HepG2 (cell line): Measurements from ENCODE around the gene ESYT2. TPM values are rescaled to one million over a fixed set of nuclear protein-coding genes. Genes with fewer than 3 reads are reported as not detected.

ENCODE experiments used
- EZH2 ChIP-seq: conservative IDR thresholded peaks from 2 replicates; pipeline ENCODE4 v1.6.1; 2012; ENCODE audit warnings: mild to moderate bottlenecking, low read depth, low read length, moderate library complexity
- FOSL1 ChIP-seq: sonication (generic); formaldehyde crosslinking; IDR thresholded peaks from 2 replicates; pipeline ENCODE4 v1.9.0; 2021; ENCODE audit warnings: missing genetic modification reagents, borderline replicate concordance
- FOXJ3 ChIP-seq: sonication (generic); formaldehyde crosslinking; IDR thresholded peaks from 2 replicates; pipeline ENCODE4 v1.4.0; 2020; ENCODE audit warnings: missing genetic modification reagents, mild to moderate bottlenecking, borderline replicate concordance
- HNF4G ChIP-seq, 2 experiments: sonication (generic) in 1 of 2; formaldehyde crosslinking in 1 of 2; IDR thresholded peaks; 2 replicates each; pipeline versions ENCODE4 v1.4.0 to v1.6.1; 2011 to 2020; ENCODE audit warnings: borderline replicate concordance in 2 of 2, low read depth in 2 of 2, mild to moderate bottlenecking in 2 of 2, low read length in 1 of 2, missing genetic modification reagents in 1 of 2, moderate library complexity in 1 of 2
- MEF2D ChIP-seq: sonication (generic); formaldehyde crosslinking; IDR thresholded peaks from 2 replicates; pipeline ENCODE4 v1.5.1; 2020; ENCODE audit warnings: mild to moderate bottlenecking, missing genetic modification reagents
- MIXL1 ChIP-seq: IDR thresholded peaks from 2 replicates; pipeline ENCODE4 v1.6.1; 2016
- MTF2 ChIP-seq: sonication (generic); formaldehyde crosslinking; IDR thresholded peaks from 2 replicates; pipeline ENCODE4 v1.5.0; 2020; ENCODE audit warnings: missing genetic modification reagents, borderline replicate concordance
- NFE2 ChIP-seq: sonication (generic); formaldehyde crosslinking; IDR thresholded peaks from 2 replicates; pipeline ENCODE4 v1.4.0; 2020; ENCODE audit warnings: missing genetic modification reagents
- PATZ1 ChIP-seq: sonication (generic); formaldehyde crosslinking; IDR thresholded peaks from 2 replicates; pipeline ENCODE4 v1.4.0; 2020; ENCODE audit warnings: missing genetic modification reagents
- RFX3 ChIP-seq: IDR thresholded peaks from 2 replicates; pipeline ENCODE4 v1.6.1; 2016; ENCODE audit warnings: missing biosample characterization, missing genetic modification reagents
- SP4 ChIP-seq: sonication (generic); formaldehyde crosslinking; IDR thresholded peaks from 2 replicates; pipeline ENCODE4 v1.8.1; 2023; ENCODE audit warnings: mild to moderate bottlenecking, missing genetic modification reagents
- ZFYVE20 ChIP-seq: sonication (generic); formaldehyde crosslinking; IDR thresholded peaks from 2 replicates; pipeline ENCODE4 v1.8.0; 2023; ENCODE audit warnings: low read depth, mild to moderate bottlenecking, moderate library complexity, missing genetic modification reagents, borderline replicate concordance
- ZKSCAN5 ChIP-seq: sonication (generic); formaldehyde crosslinking; IDR thresholded peaks from 2 replicates; pipeline ENCODE4 v1.5.1; 2020; ENCODE audit warnings: mild to moderate bottlenecking, missing genetic modification reagents
- ZNF207 ChIP-seq: fragments of 450-650 bp; IDR thresholded peaks from 2 replicates; pipeline ENCODE4 v1.6.1; 2016; ENCODE audit warnings: antibody characterized with exemption, borderline replicate concordance
- ZNF253 ChIP-seq: sonication (generic); formaldehyde crosslinking; IDR thresholded peaks from 2 replicates; pipeline ENCODE4 v1.8.0; 2022; ENCODE audit warnings: mild to moderate bottlenecking, missing genetic modification reagents, borderline replicate concordance
- ZNF543 ChIP-seq: sonication (generic); formaldehyde crosslinking; IDR thresholded peaks from 2 replicates; pipeline ENCODE4 v1.4.0; 2020; ENCODE audit warnings: mild to moderate bottlenecking, missing genetic modification reagents
- polyA plus RNA-seq, 8 experiments: library from polyadenylated mRNA; depleted of rRNA in 3 of 8; stranded (reverse) in 7 of 8; unstranded in 1 of 8; fragments of >200 nt; fragmentation: Illumina TruSeq in 4 of 8; extraction: Trizol in 4 of 8; gene quantifications; 2 replicates each; pipeline versions ENCODE4 v1.2.1 to v1.2.3, GENCODE V29; 2011 to 2016; ENCODE audit warnings: low read depth in 4 of 8, missing spikeins in 1 of 8, mixed read lengths in 1 of 8; ENCODE audit not compliant: insufficient read depth in 1 of 8
- total RNA-seq, 5 experiments: library from RNA; depleted of rRNA; stranded (reverse); fragments of >200 nt; fragmentation: Illumina TruSeq; extraction: Trizol; gene quantifications; 2 replicates each; pipeline ENCODE4 v1.2.3, GENCODE V29; 2016; ENCODE audit warnings: low read depth in 1 of 5
- TF ChIP-seq, protein P1 (sequence below): sonication (generic); formaldehyde crosslinking; IDR thresholded peaks from 2 replicates; pipeline ENCODE4 v1.5.1; 2020; ENCODE audit warnings: missing genetic modification reagents, mild to moderate bottlenecking, borderline replicate concordance
- TF ChIP-seq, protein P2 (sequence below): sonication (generic); formaldehyde crosslinking; IDR thresholded peaks from 2 replicates; pipeline ENCODE4 v1.4.0; 2020; ENCODE audit warnings: mild to moderate bottlenecking, missing genetic modification reagents, borderline replicate concordance

The ESYT2 gene
- total and polyA plus RNA-seq, 2 of the 13 experiments (the other 11 are each of a cell fraction or from before 2014, with no cell fraction given), result 28.5 to 37.3 TPM

- TF ChIP-seq, protein P1, sequence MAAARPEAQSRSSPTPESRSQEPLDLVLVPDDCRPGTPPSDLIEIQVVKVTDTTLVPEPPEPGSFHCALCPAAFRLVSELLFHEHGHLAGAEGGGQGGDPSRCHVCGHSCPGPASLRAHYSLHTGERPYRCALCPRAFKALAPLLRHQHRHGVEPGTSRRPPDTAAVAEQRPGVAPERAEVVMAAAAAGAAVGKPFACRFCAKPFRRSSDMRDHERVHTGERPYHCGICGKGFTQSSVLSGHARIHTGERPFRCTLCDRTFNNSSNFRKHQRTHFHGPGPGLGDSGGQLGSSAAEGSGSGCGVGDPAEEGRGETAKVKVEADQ (CRISPR knock-in tag), result no peak
- TF ChIP-seq SP4 (CRISPR knock-in tag) (peak; percentile 93), HNF4G (IDR thresholded peaks at IDR 0.05; ENCODE audit: borderline replicate concordance, low read depth, low read length) (no peak), HNF4G (CRISPR knock-in tag; IDR thresholded peaks at IDR 0.05; ENCODE audit: borderline replicate concordance, low read depth) (no peak), EZH2 (no peak), ZFYVE20 (CRISPR knock-in tag) (no peak), NFE2 (CRISPR knock-in tag) (no peak), RFX3 (no peak), PATZ1 (CRISPR knock-in tag) (peak; percentile 60; the same call in 1 of the 2 replicates), MIXL1 (peak; percentile 66; the same call in 1 of the 2 replicates), ZNF253 (CRISPR knock-in tag) (no peak), FOSL1 (CRISPR knock-in tag) (no peak), FOXJ3 (CRISPR knock-in tag) (no peak), ZNF207 (no peak), ZNF543 (CRISPR knock-in tag) (no peak), MEF2D (no peak), MTF2 (CRISPR knock-in tag) (no peak; the same call in 1 of the 2 replicates), ZKSCAN5 (CRISPR knock-in tag) (no peak)
- TF ChIP-seq, protein P2, sequence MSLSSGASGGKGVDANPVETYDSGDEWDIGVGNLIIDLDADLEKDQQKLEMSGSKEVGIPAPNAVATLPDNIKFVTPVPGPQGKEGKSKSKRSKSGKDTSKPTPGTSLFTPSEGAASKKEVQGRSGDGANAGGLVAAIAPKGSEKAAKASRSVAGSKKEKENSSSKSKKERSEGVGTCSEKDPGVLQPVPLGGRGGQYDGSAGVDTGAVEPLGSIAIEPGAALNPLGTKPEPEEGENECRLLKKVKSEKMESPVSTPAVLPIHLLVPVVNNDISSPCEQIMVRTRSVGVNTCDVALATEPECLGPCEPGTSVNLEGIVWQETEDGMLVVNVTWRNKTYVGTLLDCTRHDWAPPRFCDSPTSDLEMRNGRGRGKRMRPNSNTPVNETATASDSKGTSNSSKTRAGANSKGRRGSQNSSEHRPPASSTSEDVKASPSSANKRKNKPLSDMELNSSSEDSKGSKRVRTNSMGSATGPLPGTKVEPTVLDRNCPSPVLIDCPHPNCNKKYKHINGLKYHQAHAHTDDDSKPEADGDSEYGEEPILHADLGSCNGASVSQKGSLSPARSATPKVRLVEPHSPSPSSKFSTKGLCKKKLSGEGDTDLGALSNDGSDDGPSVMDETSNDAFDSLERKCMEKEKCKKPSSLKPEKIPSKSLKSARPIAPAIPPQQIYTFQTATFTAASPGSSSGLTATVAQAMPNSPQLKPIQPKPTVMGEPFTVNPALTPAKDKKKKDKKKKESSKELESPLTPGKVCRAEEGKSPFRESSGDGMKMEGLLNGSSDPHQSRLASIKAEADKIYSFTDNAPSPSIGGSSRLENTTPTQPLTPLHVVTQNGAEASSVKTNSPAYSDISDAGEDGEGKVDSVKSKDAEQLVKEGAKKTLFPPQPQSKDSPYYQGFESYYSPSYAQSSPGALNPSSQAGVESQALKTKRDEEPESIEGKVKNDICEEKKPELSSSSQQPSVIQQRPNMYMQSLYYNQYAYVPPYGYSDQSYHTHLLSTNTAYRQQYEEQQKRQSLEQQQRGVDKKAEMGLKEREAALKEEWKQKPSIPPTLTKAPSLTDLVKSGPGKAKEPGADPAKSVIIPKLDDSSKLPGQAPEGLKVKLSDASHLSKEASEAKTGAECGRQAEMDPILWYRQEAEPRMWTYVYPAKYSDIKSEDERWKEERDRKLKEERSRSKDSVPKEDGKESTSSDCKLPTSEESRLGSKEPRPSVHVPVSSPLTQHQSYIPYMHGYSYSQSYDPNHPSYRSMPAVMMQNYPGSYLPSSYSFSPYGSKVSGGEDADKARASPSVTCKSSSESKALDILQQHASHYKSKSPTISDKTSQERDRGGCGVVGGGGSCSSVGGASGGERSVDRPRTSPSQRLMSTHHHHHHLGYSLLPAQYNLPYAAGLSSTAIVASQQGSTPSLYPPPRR (CRISPR knock-in tag), result 0 out of 2 replicates have a peak, but pooled peaks have one; percentile 5
Measured at GRCh38 chr7:158704524-158705233, 124.6 kb downstream of the ESYT2 start, which contains the start of gene NCAPG2 (continued).
